ENCODE data around the gene ABL1. TPM values are rescaled to one million over a fixed set of nuclear protein-coding genes. Genes with fewer than 3 reads are reported as not detected.
A peak's percentile ranks its signal among the peaks of the same experiment; 100 is the strongest.

Gene ABL1
- total RNA-seq, 1 donor from 2014 or later, result 30.7 TPM

DNA sequence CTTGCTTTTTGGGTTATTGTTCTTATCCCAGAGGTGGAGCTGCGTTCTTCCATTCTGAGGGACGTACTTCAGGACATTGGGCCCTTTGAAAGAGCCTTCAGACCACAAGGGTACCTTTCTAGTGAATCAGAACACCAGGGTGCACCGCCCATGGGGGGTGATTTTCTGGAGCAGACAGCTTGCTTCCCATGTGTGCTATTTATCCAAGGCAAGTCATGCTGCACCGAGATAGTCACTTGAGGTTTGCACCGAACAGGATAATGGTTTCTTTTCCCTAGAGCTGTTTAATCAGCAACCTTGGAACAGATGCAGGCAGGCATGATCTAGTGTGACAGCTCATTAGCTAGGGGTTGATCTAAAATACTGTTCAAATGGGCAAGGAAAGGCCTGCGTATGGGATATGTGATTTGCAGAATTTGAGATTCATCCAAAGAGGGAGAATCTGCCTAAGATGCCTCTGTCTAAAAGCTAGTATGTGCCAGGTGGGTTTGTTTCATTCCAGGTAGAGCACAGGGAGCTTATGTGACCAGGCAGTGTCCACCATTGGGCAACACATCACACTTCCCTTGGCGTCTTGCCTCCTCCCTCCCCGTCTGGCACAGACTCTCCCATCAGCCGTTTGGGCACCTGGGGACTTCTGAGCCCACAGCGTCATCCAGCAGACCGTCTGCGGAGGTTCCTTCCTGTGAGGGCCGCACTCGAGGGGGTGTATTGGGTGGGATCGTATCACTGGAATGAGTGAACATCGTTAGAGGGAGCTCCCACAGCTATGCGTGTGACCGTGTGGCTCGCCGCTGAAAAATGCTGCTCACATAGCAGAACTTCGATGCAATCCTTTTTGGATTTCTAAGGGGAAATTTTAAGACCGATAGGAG is 23.0 kb downstream of the ABL1 start:
- peak overlapping the region; percentile 76 for H3K27ac ChIP-seq (replicated peaks)
- H3K4me1 ChIP-seq, result peaks cover 57% of the 10 kb centered on the region
- intact Hi-C loops (cut with micrococcal nuclease), result no loop called here
- peaks cover 36% of the 10 kb centered on the region for H3K36me3 ChIP-seq
- TF ChIP-seq, protein P1, sequence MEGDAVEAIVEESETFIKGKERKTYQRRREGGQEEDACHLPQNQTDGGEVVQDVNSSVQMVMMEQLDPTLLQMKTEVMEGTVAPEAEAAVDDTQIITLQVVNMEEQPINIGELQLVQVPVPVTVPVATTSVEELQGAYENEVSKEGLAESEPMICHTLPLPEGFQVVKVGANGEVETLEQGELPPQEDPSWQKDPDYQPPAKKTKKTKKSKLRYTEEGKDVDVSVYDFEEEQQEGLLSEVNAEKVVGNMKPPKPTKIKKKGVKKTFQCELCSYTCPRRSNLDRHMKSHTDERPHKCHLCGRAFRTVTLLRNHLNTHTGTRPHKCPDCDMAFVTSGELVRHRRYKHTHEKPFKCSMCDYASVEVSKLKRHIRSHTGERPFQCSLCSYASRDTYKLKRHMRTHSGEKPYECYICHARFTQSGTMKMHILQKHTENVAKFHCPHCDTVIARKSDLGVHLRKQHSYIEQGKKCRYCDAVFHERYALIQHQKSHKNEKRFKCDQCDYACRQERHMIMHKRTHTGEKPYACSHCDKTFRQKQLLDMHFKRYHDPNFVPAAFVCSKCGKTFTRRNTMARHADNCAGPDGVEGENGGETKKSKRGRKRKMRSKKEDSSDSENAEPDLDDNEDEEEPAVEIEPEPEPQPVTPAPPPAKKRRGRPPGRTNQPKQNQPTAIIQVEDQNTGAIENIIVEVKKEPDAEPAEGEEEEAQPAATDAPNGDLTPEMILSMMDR (IDR thresholded peaks at IDR 0.05; ENCODE audit: borderline replicate concordance), result no peak
- H3K4me3 ChIP-seq, result no peak overlapping the region
- no peaks in the 10 kb centered on the region for H3K9me3 ChIP-seq (replicated peaks)
- H3K27me3 ChIP-seq (ENCODE audit: low read depth), result no peaks in the 10 kb centered on the region
- DNase-seq, result peak; percentile 64

DNA sequence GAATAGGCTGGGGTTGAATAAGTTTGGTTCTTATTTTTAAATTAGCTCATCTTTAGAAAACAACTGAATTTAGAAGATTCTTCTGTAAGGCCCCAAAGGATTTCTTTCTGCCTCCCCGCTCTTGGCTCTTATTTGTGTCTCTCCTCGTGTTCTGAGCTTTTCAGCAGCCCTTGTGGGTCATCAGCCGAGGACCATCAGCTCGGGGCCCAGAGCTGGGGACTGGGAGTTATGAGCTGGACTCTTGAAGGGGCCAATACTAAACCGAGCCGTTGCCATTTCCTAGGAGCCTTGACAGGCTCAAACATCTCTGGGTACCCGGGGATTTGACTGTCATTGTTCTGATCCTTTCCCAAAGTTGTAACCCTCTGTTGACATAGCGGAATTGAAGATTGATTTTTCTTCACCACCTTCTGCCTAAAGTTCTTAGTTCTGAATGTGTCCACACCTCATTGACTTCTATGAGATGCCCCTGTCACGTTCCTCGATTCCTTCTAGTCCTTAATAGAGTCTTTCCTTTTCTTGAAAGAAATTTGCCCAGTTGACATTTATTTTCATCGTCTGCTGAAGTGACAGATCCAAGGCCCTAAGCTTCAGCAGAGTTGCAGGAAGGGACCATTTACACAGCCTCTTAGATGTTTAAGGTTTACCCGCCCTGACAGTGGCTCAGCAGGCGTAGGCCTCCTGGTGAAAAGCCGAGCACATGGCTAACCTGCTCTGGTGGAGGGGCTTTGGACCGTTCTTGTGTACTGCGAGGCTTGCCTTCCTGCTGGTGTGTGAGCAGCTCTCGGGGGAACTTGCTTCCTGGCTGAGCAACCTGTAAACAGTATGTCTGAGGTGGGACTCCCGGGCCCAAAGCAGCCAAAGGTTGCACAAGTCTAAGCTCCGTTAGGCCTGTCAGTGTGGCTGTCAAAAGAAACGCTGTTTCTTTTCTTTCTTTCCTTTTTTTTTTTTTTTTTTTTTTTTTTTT is 24.0 kb downstream of the ABL1 start:
- H3K27me3 ChIP-seq (ENCODE audit: low read depth), result no peaks in the 10 kb centered on the region
- H3K27ac ChIP-seq (replicated peaks), result peak overlapping the region; percentile 76
- no peaks in the 10 kb centered on the region for H3K9me3 ChIP-seq (replicated peaks)
- intact Hi-C loops (cut with micrococcal nuclease), result no loop called here
- peaks cover 40% of the 10 kb centered on the region for H3K36me3 ChIP-seq
- TF ChIP-seq, protein P1 (IDR thresholded peaks at IDR 0.05; ENCODE audit: borderline replicate concordance), result no peak
- H3K4me3 ChIP-seq, result no peak overlapping the region
- no peak for DNase-seq
- H3K4me1 ChIP-seq, result peaks cover 65% of the 10 kb centered on the region

- Histone ChIP-seq H3K4me1 (peaks cover 69% of the 10 kb centered on the region), H3K36me3 (peaks cover 38% of the 10 kb centered on the region), H3K27me3 (ENCODE audit: low read depth) (no peaks in the 10 kb centered on the region), H3K4me3 (peak overlapping the region; percentile 32), H3K9me3 (replicated peaks) (no peaks in the 10 kb centered on the region), H3K27ac (replicated peaks) (peak overlapping the region; percentile 76)
- DNase-seq, result peak; percentile 83
- TF ChIP-seq, protein P1 (IDR thresholded peaks at IDR 0.05; ENCODE audit: borderline replicate concordance), result peak; percentile 64
- intact Hi-C loops (cut with micrococcal nuclease), result loop anchor here (5.0 kb wide), 1 partner anchor 153 kb away; no protein-coding TSS in a partner anchor
Measured at GRCh38 chr9:130860458-130861316, 25.6 kb downstream of the ABL1 start.

GRCh38 chr9:130861372-130862180 is 26.5 kb downstream of the ABL1 start:
- intact Hi-C loops (cut with micrococcal nuclease), result loop anchor here (5.0 kb wide), 1 partner anchor 154 kb away; no protein-coding TSS in a partner anchor
- Histone ChIP-seq H3K36me3 (peaks cover 31% of the 10 kb centered on the region), H3K9me3 (replicated peaks) (no peaks in the 10 kb centered on the region), H3K4me3 (no peak overlapping the region), H3K27ac (replicated peaks) (peak overlapping the region; percentile 76), H3K27me3 (ENCODE audit: low read depth) (no peaks in the 10 kb centered on the region), H3K4me1 (peaks cover 76% of the 10 kb centered on the region)
- DNase-seq, result no peak
- TF ChIP-seq, protein P1 (IDR thresholded peaks at IDR 0.05; ENCODE audit: borderline replicate concordance), result no peak

Data from left ventricle myocardium inferior (tissue), 1 donor.